HCT116 (cell line): ENCODE data around the gene CFI. TPM values are rescaled to one million over a fixed set of nuclear protein-coding genes. Genes with fewer than 3 reads are reported as not detected.

ENCODE experiments used
- ATAC-seq: fragments of 200-7000 bp; cut with Tn5 transposase; 2 replicates; pipeline ENCODE4 v1.9.1; 2020; ENCODE audit warnings: mild to moderate bottlenecking, moderate library complexity
- BruUV-seq: library from RNA; stranded (reverse); fragments of 400-500 nt; replicated peaks from 2 replicates; lab custom pipeline; 2021; lab: Mats Ljungman, UMichigan
- CTCF ChIA-PET: fragments of 300-600 bp; sonication (Branson Sonifier 250); formaldehyde crosslinking; loops from one replicate; lab custom pipeline; 2021; ENCODE audit warnings: antibody characterized with exemption; lab: Charles Lee
- POLR2A ChIA-PET: fragments of 300-600, 350-600 bp; sonication (Branson Sonifier 250); formaldehyde crosslinking; loops from one replicate; lab custom pipeline; 2021; ENCODE audit warnings: antibody characterized with exemption; lab: Charles Lee
- RAD21 ChIA-PET, 2 experiments: fragments of 300-600 bp; sonication (Branson Sonifier 250); formaldehyde crosslinking; loops; one replicate each; lab custom pipeline; 2023; ENCODE audit warnings: low total read pairs in 2 of 2; ENCODE audit not compliant: uncharacterized antibody in 2 of 2, unreplicated experiment in 2 of 2, low non-redundant PET in 1 of 2; lab: Charles Lee
- DNase-seq: peaks from one replicate; pipeline ENCODE4 v3.0.0-alpha.2; 2010; ENCODE audit warnings: low read depth, low spot score
- H2AFZ ChIP-seq: fragments of 200-600 bp; shearing (Covaris generic), sonication (generic); 2 replicates; pipeline ENCODE4 v1.6.1; 2017; ENCODE audit warnings: low read depth, mixed run types, mixed read lengths, antibody characterized with exemption, low read length; ENCODE audit not compliant: poor library complexity, severe bottlenecking
- H3K27ac ChIP-seq: 2 replicates; pipeline ENCODE4 v1.5.1; 2012; ENCODE audit warnings: low read depth, low read length
- H3K27me3 ChIP-seq: fragments of 200-600 bp; sonication (generic); 2 replicates; pipeline ENCODE4 v1.6.1; 2016; ENCODE audit warnings: mixed run types, low read length, mixed read lengths; ENCODE audit not compliant: insufficient read depth
- H3K36me3 ChIP-seq, 2 experiments: fragments of 200-500 bp in 1 of 2; fragments of 200-600 bp in 1 of 2; sonication (Bioruptor generic) in 1 of 2; sonication (generic) in 1 of 2; 2 replicates each; pipeline versions ENCODE4 v1.5.1 to v1.6.1; 2014 to 2016; ENCODE audit warnings: low read length in 2 of 2, inconsistent platforms in 1 of 2, mixed read lengths in 1 of 2, mixed run types in 1 of 2; ENCODE audit not compliant: insufficient read depth in 2 of 2, control insufficient read depth in 1 of 2
- H3K4me1 ChIP-seq, 2 experiments: fragments of 200-600 bp in 1 of 2; sonication (generic) in 1 of 2; 2 replicates each; pipeline versions ENCODE4 v1.5.1 to v1.6.1; 2012 to 2017; ENCODE audit warnings: low read length in 2 of 2, inconsistent platforms in 1 of 2, mild to moderate bottlenecking in 1 of 2, mixed read lengths in 1 of 2, mixed run types in 1 of 2, moderate library complexity in 1 of 2; ENCODE audit not compliant: insufficient read depth in 2 of 2, control insufficient read depth in 1 of 2
- H3K4me2 ChIP-seq: fragments of 200-600 bp; sonication (generic); 2 replicates; pipeline ENCODE4 v1.6.1; 2017; ENCODE audit warnings: mixed run types, low read length, mixed read lengths
- H3K4me3 ChIP-seq, 2 experiments: fragments of 200-600 bp in 1 of 2; sonication (generic) in 1 of 2; replicated peaks in 1 of 2; 2 replicates each; pipeline ENCODE4 v1.5.1; 2011 to 2016; ENCODE audit warnings: low read length in 2 of 2, control low read depth in 1 of 2, low read depth in 1 of 2, mild to moderate bottlenecking in 1 of 2, mixed read lengths in 1 of 2, mixed run types in 1 of 2
- H3K79me2 ChIP-seq: fragments of 200-600 bp; sonication (generic); 2 replicates; pipeline ENCODE4 v1.6.1; 2017; ENCODE audit warnings: mild to moderate bottlenecking, mixed run types, low read length, moderate library complexity, mixed read lengths; ENCODE audit not compliant: insufficient read depth
- H3K9ac ChIP-seq: fragments of 200-600 bp; sonication (generic); 2 replicates; pipeline ENCODE4 v1.6.1; 2016; ENCODE audit warnings: low read length, mixed read lengths
- H3K9me2 ChIP-seq: fragments of 200-600 bp; sonication (generic), shearing (Covaris generic); 2 replicates; pipeline ENCODE4 v1.6.1; 2017; ENCODE audit warnings: mixed run types, mild to moderate bottlenecking, moderate library complexity; ENCODE audit not compliant: insufficient read depth
- H3K9me3 ChIP-seq, 2 experiments: fragments of 200-500 bp in 1 of 2; fragments of 200-600 bp in 1 of 2; sonication (Bioruptor generic) in 1 of 2; sonication (generic) in 1 of 2; 2 replicates each; pipeline ENCODE4 v1.6.1; 2014 to 2017; ENCODE audit warnings: low read length in 2 of 2, mixed read lengths in 2 of 2, inconsistent platforms in 1 of 2, low read depth in 1 of 2, mild to moderate bottlenecking in 1 of 2, mixed run types in 1 of 2, moderate library complexity in 1 of 2; ENCODE audit not compliant: control insufficient read depth in 1 of 2, insufficient read depth in 1 of 2
- H4K20me1 ChIP-seq: fragments of 200-600 bp; sonication (generic), shearing (Covaris generic); 2 replicates; pipeline ENCODE4 v1.6.1; 2017; ENCODE audit warnings: mixed run types, mild to moderate bottlenecking, moderate library complexity; ENCODE audit not compliant: insufficient read depth
- CEBPB ChIP-seq: IDR thresholded peaks from 2 replicates; pipeline ENCODE4 v1.6.1; 2012; ENCODE audit warnings: low read depth
- EZH2phosphoT487 ChIP-seq: fragments of 200-600 bp; IDR thresholded peaks from 2 replicates; pipeline ENCODE4 v1.6.1; 2018; ENCODE audit warnings: antibody characterized with exemption, borderline replicate concordance
- RAD21 ChIP-seq: IDR thresholded peaks from 2 replicates; pipeline ENCODE4 v1.6.1; 2012; ENCODE audit warnings: low read depth, mild to moderate bottlenecking
- REST ChIP-seq: IDR thresholded peaks from 2 replicates; pipeline ENCODE4 v1.6.1; 2012; ENCODE audit warnings: low read depth
- ZFX ChIP-seq: fragments of 450-650 bp; IDR thresholded peaks from 2 replicates; pipeline ENCODE4 v1.6.1; 2017
- intact Hi-C: fragments of 100-400 bp; cut with micrococcal nuclease; formaldehyde crosslinking; loops from 2 replicates; pipeline ENCODE4 v1.10.0; 2022
- total RNA-seq: library from RNA; stranded (reverse); gene quantifications from one replicate; pipeline ENCODE4 v1.2.1, GENCODE V29; 2021; ENCODE audit not compliant: unreplicated experiment

The CFI gene
- total RNA-seq, 1 experiment from 2014 or later: 0.84 TPM

GRCh38 chr4:109733728-109734127 lies 68.1 kb downstream of the CFI start:
- POLR2A ChIA-PET: no interaction called here
- BruUV-seq: no TSS peak

DNA sequence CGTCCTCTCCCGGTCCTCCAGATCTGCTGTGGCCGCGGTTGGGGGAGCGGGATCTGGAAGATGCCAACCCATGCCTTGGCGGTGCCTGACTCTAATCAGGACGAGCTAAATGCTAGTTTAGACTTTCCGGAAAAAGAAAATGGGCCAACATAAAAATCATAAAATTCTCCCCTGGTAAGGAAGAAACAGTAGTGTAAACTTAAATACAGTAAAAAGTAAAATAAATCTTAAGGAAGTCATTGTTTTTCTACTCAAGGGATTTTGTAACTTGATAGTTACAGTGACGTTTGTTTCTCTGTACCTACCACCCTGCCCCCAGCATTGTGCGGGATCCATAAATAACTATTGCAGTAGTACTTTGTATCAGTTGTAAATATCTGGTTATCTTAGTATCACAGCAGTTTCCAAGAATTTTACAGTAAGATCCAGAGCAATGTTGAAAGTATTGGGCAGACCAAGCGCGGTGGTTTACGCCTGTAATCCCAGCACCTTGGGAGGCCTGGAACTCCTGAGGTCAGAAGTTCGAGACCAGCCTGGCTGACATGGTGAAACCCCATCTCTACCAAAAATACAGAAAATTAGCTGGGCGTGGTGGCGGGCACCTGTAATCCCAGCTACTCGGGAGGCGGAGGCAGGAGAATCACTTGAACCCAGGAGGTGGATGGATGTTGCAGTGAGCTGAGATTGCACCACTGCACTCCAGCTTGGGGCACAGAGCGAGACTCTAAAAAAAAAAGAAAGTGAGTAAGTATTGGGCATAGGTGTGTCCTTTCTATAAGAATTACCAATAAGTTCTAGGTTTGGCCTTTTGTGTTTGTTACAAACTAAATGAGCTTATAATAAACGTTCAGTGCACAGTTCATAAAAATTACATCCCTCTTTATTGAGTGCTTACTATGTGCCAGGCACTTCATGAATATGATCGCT lies 70.9 kb downstream of the CFI start:
- H3K79me2 ChIP-seq: peaks cover 35% of the 10 kb centered on the region
- no peaks in the 10 kb centered on the region for H3K9me3 ChIP-seq
- H3K4me1 ChIP-seq: peaks cover 6 to 17% of the 10 kb centered on the region in 2 experiments
- intact Hi-C loops: no loop called here
- BruUV-seq: no TSS peak
- H3K4me3 ChIP-seq: peak overlapping the region; percentile 49 to 57
- no peak for TF ChIP-seq REST
- ATAC-seq (no peak), DNase-seq (no peak)
- H4K20me1 ChIP-seq: no peaks in the 10 kb centered on the region
- H3K27me3 ChIP-seq: no peaks in the 10 kb centered on the region
- ChIA-PET RAD21 (no interaction called here), CTCF (no interaction called here), POLR2A (interaction anchor here (0.7 kb wide), 1 partner anchor 84 kb away, joined by 3 read pairs; no protein-coding TSS in a partner anchor)
- H3K4me2 ChIP-seq: peak overlapping the region; percentile 80
- 0 out of 2 replicates have a peak overlapping the region, but pooled peaks have one; percentile 47 for H3K27ac ChIP-seq
- H3K9me2 ChIP-seq: no peaks in the 10 kb centered on the region
- peak overlapping the region; percentile 49 for H3K9ac ChIP-seq
- H3K36me3 ChIP-seq: no peaks in the 10 kb centered on the region
- H2AFZ ChIP-seq: peak overlapping the region; percentile 98

More at GRCh38 chr4:109733728-109734127, 68.1 kb downstream of the CFI start:
- no peaks in the 10 kb centered on the region for H3K27me3 ChIP-seq
- H3K4me3 ChIP-seq: no peak overlapping the region
- H3K27ac ChIP-seq: no peak overlapping the region
- H2AFZ ChIP-seq: no peak overlapping the region
- ATAC-seq (no peak), DNase-seq (no peak)
- intact Hi-C loops: no loop called here
- ChIA-PET CTCF (no interaction called here), RAD21 (no interaction called here)
- TF ChIP-seq ZFX (no peak), EZH2phosphoT487 (no peak), CEBPB (no peak), RAD21 (no peak)
- no peaks in the 10 kb centered on the region for H3K36me3 ChIP-seq
- H3K9me3 ChIP-seq: no peaks in the 10 kb centered on the region
- H3K79me2 ChIP-seq: peaks cover 8% of the 10 kb centered on the region
- H3K4me2 ChIP-seq: no peak overlapping the region
- no peaks in the 10 kb centered on the region for H3K9me2 ChIP-seq
- no peak overlapping the region for H3K9ac ChIP-seq
- no peaks in the 10 kb centered on the region for H4K20me1 ChIP-seq
- peaks cover 0 to 7% of the 10 kb centered on the region in 2 experiments; a peak in 2 of 4 replicates for H3K4me1 ChIP-seq
